ENCODE measurements around the gene TSPAN18. TPM values are rescaled to one million over a fixed set of nuclear protein-coding genes. Genes with fewer than 3 reads are reported as not detected.
A peak's percentile ranks its signal among the peaks of the same experiment; 100 is the strongest.

Gene TSPAN18
- total RNA-seq, 1 experiment from 2014 or later = not detected

DNA sequence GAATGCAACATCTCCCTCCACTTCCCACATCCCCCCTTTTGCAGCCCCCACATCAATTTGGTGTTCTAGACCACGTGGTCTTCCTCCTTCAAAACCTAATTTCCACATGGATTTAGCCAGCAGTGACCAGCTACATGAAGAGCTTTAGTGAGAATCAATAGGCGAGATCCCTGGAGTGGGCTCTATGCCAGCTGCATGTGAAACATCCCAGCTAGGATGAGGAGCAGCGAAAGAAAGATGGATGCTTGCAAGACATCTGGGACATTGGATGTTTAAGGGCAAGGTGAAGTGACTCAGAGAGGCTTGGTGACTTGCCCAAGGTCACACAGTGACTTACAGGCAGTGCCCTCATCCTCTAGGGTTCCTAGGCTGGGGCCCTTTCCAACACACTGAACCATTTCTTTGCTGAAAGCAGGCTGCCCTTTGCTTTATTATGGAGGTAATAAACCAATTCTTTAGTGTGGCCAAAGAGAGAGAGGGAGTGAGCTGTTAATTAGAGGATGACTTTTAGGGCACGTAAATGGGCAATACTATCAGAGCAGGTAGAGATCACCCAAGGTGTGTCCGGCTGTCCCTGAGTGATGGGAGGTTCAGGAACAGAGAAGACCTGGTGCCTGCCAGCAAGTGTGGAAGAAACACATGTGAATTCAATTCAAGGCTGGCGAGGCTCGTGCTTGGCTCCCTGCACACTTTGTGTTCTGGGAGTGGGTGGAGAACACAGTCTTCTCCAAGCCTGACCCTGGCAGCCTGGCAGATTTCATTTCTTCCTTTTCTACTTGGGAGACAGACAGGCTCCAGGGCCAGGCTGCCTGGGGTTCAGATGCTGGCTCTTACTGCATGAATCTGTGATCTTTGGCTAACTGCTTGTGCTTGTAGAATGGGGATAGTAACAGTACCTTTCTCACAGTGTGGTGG, 24.0 kb downstream of the TSPAN18 start:
- in situ Hi-C loops (cut with HindIII; ENCODE audit: low pct_unique_long_range_greater_than_20kb, low sequenced_read_pairs) = no loop called here
- no peak for DNase-seq (ENCODE audit: low read depth, low spot score)

DNA sequence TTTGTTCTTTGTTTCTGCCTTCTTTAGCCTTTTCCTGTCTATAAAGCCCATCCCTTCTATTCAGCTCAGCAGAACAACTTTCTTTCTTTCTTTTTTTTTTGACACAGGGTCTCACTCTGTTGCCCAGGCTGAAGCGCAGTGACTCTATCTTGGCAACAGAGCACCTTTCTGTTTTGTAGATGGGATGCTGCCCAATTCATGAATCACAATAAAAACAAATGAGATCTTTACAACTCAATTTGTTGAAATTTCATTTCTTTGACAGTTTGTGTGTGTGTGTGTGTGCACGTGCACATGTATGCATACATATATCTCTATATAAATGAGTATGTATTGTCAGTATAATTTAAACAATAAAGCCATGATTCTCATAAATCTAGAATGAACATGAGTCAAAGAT, 25.5 kb downstream of the TSPAN18 start:
- DNase-seq (ENCODE audit: low read depth, low spot score) = no peak
- in situ Hi-C loops (cut with HindIII; ENCODE audit: low pct_unique_long_range_greater_than_20kb, low sequenced_read_pairs) = no loop called here

DNA sequence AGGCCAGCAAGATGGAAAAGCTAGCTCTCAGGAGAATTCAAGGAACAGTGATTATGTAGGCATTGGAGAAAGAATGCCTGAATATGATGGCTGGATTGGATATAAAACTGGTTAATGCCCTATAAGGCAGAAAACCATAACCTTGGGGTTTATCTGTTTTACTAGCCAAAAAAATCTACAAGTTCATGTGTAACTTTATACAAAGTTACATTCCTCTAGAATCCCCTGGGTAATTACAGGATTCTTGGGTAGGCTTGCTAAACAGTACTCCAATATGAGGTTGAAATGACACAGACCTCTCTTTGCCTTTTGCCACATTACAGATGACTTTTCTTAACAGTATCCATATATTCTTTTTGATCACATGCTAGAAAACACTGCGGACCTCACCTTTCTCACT, 26.0 kb downstream of the TSPAN18 start:
- no peak for DNase-seq (ENCODE audit: low read depth, low spot score)
- in situ Hi-C loops (cut with HindIII; ENCODE audit: low pct_unique_long_range_greater_than_20kb, low sequenced_read_pairs) = no loop called here

DNA sequence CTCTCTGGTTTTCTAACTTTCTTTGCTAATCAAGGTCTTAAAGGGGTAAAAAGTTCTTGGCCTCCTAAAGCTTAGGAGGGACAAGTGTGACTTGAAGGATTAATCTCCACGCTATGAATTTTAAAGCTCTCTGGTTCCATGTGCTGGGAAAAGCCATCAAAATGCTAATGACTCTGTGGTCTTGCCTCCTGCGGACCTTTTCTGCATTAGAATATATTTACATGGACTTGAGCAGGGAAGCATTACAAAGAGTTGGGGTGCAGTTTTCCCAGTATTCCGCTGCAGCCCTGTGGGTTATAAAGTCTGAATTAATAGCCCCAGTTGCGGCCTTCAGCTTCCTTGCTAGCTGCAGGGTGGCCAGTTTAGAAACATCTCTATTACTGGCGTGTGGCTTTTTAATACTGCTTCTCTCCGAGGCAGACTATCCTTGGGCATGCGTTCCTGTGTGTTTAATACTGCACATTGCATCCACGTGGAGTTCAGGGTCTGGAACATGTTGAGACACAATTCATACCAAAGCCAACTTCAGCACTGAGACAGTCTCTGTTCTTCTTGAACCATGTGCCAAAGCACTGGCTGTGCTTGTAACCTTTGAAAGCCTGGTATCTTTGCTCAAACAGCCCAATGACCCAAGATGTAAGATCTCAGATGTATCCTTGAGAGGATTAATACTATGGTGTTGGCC, 27.3 kb downstream of the TSPAN18 start:
- DNase-seq (ENCODE audit: low read depth, low spot score) = no peak
- in situ Hi-C loops (cut with HindIII; ENCODE audit: low pct_unique_long_range_greater_than_20kb, low sequenced_read_pairs) = no loop called here

DNA sequence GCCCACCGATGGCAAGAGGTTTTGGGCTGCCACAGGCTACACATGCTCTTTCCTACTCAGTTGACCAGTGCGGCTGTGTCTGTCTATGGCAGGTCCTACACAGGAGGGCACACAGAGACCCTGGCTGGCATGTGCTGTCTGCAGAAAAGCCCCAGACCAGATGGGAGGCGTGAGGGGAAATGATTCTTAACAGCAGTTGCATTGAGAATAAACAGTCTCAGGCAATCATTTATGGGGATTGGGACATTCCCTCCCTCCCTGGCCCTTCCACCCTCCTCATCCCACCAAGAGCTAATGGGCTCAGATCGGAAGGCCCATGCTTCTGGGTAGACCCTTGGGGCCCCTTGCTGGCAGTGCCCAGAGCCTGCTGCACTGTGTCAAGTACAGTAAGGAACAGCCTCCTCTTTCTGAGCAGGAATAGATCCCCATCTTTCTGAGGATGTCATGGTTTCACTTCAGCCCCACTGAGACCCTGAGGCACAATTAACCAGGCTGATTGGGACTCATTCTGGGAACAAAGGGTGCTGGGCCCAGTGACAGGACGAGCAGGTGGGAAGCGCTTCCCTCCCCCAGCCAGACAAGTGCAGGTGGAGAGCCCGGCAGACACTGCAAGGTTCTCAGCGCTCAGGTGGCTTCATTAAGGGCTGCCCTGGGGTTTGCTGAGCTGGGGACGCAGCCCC, 28.3 kb downstream of the TSPAN18 start:
- DNase-seq (ENCODE audit: low read depth, low spot score) = no peak
- in situ Hi-C loops (cut with HindIII; ENCODE audit: low pct_unique_long_range_greater_than_20kb, low sequenced_read_pairs) = no loop called here

DNA sequence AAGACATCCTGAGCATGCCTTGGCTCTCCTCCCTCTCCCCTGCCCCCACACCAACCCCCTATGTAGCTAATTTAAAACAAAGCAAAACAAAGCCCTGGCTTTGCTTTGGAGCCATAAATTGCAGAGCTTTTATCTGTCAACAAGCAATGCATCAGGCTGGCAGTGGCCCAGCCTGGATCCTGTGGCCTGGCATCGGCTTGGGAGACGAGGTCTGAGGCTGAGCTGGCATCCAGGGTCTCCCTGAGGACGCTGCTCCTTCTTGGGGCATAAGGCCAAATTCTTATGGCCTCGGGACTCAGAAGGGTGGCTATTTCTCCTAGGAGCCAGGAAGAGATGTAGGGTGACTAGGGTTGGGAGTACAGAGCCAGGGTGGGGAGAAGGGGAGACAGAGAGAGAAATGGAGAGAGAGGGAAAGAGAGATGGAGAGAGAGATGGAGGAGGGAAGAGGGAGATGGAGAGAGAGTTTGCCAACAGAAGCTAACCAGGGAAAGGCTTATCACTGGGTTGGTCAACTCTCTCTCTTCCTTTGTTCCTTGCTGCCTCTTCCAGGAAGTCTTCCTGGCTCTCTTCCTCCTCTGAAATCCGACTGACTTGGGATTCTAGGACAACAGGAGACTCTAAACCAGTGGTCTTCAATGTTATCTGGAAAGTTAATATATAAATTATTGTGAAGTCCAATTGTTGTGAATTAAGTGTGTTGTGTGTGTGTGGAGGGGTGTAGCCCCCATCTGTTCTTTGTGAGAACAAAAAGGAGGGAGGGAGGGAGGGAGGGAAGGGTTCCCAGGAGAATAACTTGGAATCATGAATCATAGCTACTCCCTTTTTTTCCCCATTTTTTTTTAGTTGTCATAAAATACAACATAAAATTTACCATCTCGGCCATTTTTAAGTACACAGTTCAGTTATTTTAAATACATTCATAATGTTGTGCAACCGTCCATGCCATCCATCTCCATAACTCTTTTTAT, 29.1 kb downstream of the TSPAN18 start:
- in situ Hi-C loops (cut with HindIII; ENCODE audit: low pct_unique_long_range_greater_than_20kb, low sequenced_read_pairs) = no loop called here
- no peak for DNase-seq (ENCODE audit: low read depth, low spot score)

DNA sequence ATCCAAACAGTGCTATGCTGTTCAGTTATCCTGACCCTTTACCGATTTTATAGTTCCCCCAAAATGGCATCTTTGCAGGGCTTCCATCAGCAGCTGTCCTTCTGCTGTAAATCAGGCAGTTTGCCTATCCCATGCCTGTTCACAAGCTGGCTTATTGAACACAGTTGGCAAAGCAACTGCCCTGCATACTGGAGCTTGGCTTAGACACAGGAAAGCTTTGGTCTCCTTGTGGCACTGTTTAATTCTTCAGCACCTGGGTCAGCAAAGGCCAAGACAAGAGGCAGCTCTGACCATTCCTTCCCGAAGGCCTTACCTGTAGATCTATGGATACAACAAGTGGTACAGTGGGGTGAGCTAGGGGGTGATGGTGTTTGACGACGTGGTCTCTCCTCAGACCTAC, 32.2 kb downstream of the TSPAN18 start:
- in situ Hi-C loops (cut with HindIII; ENCODE audit: low pct_unique_long_range_greater_than_20kb, low sequenced_read_pairs) = no loop called here
- DNase-seq (ENCODE audit: low read depth, low spot score) = no peak

DNA sequence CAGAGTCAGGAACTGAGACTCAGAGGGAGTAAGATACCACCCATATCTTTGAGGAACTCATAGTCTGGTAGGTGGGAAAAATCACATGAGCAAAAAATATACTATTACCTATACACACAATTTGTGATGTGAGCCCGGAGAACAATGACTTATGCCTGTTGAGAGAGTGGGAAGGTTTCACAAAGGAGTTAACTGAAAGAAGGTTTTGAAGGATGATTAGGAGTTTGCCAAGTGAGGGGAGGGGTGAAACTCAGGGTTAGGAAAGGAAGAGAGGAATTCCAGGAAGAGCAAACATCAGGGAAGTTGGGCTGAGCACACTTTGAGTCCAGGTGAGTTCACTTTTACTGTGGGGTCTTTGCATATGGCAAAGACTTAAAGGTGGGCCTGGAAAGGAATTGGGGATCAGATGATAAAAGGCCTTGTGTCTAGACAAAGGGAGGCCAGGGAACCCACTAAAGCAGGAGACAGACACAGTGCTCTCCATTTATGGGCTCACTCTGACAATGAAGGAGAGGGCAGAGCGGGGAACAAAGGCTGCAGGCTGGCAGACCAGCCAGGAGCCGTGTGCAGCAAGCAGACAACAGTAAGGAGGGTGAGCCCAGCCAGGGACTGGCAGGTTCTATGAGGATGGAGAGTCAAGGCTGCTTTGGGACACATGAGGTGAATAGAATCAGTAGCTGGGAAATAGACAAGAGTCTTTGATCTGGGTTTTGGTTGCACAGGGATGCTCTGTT, 33.1 kb downstream of the TSPAN18 start:
- no peak for DNase-seq (ENCODE audit: low read depth, low spot score)
- in situ Hi-C loops (cut with HindIII; ENCODE audit: low pct_unique_long_range_greater_than_20kb, low sequenced_read_pairs) = no loop called here

DNA sequence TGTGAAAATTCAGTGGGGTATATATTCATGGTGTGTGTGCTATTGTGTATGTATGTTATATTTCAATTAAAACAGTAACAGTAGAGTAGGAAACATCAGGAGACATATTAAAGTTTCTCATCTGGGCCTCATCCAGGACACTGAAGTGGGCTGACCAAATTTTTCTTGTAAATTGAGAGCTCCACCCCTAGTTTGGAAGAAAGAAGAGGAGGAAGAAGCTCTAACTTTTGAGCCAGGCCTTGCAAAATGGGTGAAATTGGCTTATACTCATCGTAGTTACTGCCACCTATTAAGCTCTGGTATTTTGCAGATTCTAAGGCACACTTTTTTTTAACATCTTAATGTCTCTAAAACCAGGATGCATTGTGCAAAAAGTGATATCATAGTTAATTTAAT, 33.7 kb downstream of the TSPAN18 start:
- in situ Hi-C loops (cut with HindIII; ENCODE audit: low pct_unique_long_range_greater_than_20kb, low sequenced_read_pairs) = no loop called here
- DNase-seq (ENCODE audit: low read depth, low spot score) = no peak

DNA sequence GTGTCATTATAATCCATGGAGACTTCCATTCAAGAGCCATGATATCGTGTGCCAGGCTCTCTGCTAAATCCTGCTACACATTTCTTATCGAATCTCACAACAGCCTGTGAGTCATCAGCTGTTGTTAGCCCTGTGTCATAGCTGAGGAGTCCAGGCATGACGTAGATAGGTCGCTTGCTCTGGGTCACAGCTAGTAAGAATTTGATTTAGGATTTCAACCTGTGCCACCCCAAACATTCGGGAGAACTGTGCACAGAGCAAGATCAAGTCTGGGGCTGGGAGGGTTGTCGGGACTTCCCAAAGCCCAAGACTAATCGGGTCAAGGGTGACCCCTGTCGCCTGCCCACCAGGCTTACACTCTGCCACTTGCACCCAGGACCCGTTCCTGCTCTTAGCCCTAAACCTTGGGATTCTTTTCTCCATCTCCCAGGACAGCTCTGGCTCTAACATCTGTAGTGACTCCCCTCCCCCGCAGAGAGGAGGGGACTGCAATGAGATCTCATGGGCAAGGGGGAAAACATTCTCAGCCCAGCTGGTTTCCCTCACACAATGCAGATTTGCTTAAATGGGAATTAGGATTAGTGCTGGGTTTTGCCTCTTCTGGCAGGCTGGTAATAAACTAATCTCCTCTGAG, 34.3 kb downstream of the TSPAN18 start:
- in situ Hi-C loops (cut with HindIII; ENCODE audit: low pct_unique_long_range_greater_than_20kb, low sequenced_read_pairs) = no loop called here
- DNase-seq (ENCODE audit: low read depth, low spot score) = peak; percentile 21

DNA sequence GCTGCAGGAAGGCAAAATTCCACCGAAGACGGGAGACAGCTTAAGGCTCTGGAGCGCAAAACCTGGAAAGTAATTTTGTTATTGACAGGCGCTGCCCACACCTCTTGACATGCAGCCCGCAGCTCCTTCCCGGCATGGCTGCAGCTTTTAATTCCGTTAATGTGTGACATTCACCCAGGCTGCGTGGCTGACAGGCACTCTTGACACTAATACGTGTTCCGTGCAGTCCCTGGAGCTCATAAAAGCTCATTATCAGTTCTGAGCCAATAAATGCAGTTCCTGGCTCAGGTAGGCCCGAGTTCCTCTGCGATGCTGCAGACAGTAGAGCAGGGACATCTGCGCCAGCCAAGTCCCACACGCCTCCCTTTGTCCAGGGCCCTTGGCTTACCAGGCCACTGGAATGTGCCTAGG, 34.8 kb downstream of the TSPAN18 start:
- in situ Hi-C loops (cut with HindIII; ENCODE audit: low pct_unique_long_range_greater_than_20kb, low sequenced_read_pairs) = no loop called here
- DNase-seq (ENCODE audit: low read depth, low spot score) = no peak

DNA sequence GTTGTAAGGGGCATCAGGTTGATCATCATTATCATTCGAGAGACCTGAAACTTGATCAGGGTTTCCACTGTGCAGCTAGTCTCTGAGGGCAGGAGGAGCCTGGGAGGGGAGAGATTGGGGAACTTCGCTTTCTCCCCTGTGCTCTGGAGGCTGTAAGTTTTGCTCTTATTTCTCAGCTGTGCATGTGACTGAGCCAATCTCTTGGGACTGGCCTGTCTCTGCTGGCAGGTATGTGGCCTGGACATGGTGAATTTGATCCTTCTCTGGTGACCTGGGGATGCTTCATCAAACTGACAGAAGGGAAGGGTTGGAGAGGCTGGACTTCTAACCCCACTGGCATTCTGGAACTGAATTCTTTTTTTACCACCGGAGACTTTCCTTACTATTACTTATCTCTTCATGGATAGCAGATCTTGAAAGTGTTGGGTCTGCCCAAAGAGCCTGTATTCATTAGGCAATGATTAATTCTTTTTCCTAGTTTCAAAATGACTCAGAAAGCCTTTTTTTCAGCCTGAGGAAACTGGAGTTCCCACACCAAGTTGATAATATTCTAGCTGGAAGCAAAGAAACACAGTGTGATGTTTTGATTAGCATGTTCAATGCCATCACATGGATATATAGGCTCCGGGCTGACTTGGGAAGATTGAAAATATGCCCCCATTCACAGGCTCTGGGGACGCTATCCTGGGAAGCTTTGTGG, 36.5 kb downstream of the TSPAN18 start:
- in situ Hi-C loops (cut with HindIII; ENCODE audit: low pct_unique_long_range_greater_than_20kb, low sequenced_read_pairs) = no loop called here
- DNase-seq (ENCODE audit: low read depth, low spot score) = peak; percentile 20

DNA sequence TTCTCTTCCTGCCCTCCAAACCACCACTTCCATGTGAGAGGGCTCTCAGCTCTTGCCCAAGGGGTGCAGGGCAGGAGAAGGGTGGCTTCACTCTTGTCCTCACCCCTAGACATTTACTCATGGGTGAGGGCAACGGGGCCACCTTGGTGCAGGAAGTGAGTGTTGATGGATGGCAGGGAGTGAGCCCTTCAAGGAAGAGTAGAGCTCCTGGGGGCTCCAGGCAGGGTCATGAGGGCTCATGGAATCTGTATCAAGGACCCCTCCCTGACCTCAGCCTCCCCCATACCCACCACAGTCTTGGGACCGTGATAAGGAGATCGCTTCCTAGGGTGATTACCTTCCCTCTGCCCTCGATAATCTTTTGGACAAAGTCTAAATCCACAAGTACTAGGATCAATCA, 37.8 kb downstream of the TSPAN18 start:
- no peak for DNase-seq (ENCODE audit: low read depth, low spot score)
- in situ Hi-C loops (cut with HindIII; ENCODE audit: low pct_unique_long_range_greater_than_20kb, low sequenced_read_pairs) = no loop called here

DNA sequence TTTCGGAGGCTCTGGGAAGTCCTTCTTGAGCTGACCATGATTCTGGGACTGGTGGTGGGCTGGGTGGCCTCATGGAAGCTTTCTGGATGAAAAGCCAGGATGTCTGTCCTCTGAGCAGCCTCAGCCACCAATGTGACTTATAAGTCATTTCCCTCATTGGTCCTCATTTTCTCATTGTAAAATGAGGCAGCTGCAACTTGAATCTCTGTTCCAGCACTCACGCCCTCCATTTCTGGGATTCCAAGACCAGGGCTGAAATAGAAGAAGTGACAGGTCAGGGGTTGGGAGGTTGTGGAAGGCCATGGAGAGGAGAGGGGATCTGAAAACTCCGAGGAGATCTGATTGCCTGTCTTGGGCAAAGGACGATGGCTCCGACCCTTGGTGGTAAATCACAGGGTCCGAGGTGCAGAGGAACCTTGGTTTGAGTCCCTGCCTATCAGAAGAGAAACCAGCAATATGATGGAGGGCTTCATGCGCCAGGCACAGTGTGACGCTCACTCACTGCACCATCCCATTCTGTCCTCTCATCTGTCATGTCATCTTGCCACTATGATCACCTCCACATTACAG, 38.3 kb downstream of the TSPAN18 start:
- no peak for DNase-seq (ENCODE audit: low read depth, low spot score)
- in situ Hi-C loops (cut with HindIII; ENCODE audit: low pct_unique_long_range_greater_than_20kb, low sequenced_read_pairs) = no loop called here

DNA sequence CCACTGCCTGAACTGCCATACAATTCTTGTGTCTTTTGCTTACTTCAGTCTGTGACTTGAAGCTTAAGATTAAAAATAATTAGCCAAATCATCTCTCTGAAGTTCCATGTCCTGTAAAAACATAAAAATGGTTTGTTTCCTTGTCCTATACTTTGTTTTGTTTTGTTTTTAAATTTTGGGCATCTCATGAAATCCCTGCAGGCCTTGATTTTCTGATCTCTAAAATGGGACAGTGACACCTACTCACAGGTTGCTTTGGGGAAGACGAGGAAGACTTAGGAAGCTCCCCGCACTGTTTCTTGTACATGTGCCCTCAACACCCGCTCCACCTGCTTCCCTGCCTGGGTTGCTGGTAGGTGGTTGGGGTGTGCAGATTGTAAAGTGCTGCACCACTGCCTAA, 38.9 kb downstream of the TSPAN18 start:
- no peak for DNase-seq (ENCODE audit: low read depth, low spot score)
- in situ Hi-C loops (cut with HindIII; ENCODE audit: low pct_unique_long_range_greater_than_20kb, low sequenced_read_pairs) = no loop called here

All from SK-MEL-5 (cell line).